Astrocyte (in vitro differentiated cells and primary cell): ENCODE measurements around the gene DUSP2. TPM values are rescaled to one million over a fixed set of nuclear protein-coding genes. Genes with fewer than 3 reads are reported as not detected.

Source experiments
- DNase-seq: peaks from one replicate; pipeline ENCODE4 v3.0.0-alpha.2; 2010; ENCODE audit warnings: low read depth
- FAIRE-seq: peaks from 2 replicates; lab custom pipeline; 2011; peaks lifted over from hg19 to GRCh38; lab: Jason Lieb, UNC
- H2AFZ ChIP-seq: 2 replicates; pipeline ENCODE4 v1.6.0; 2012; ENCODE audit warnings: low read depth, low read length, inconsistent platforms
- H3K27ac ChIP-seq: 2 replicates; pipeline ENCODE4 v1.5.1; 2011; ENCODE audit warnings: low read depth, low read length, inconsistent platforms
- H3K27me3 ChIP-seq: 2 replicates; pipeline ENCODE4 v1.6.0; 2011; ENCODE audit warnings: low read length, inconsistent platforms; ENCODE audit not compliant: insufficient read depth
- H3K36me3 ChIP-seq: 2 replicates; pipeline ENCODE4 v1.5.1; 2011; ENCODE audit warnings: low read length, inconsistent platforms; ENCODE audit not compliant: insufficient read depth
- H3K4me1 ChIP-seq: 2 replicates; pipeline ENCODE4 v1.5.1; 2011; ENCODE audit warnings: low read length, inconsistent platforms; ENCODE audit not compliant: insufficient read depth
- H3K4me2 ChIP-seq: 2 replicates; pipeline ENCODE4 v1.6.0; 2012; ENCODE audit warnings: low read length, inconsistent platforms
- H3K4me3 ChIP-seq: 2 replicates; pipeline ENCODE4 v1.5.1; 2011; ENCODE audit warnings: low read depth, mild to moderate bottlenecking, low read length, inconsistent platforms; ENCODE audit not compliant: insufficient read depth
- H3K79me2 ChIP-seq: 2 replicates; pipeline ENCODE4 v1.6.0; 2012; ENCODE audit warnings: mild to moderate bottlenecking, low read length, inconsistent platforms; ENCODE audit not compliant: insufficient read depth
- H3K9ac ChIP-seq: 2 replicates; pipeline ENCODE4 v1.6.0; 2012; ENCODE audit warnings: mild to moderate bottlenecking, low read length, inconsistent platforms
- H3K9me3 ChIP-seq: 2 replicates; pipeline ENCODE4 v1.5.1; 2012; ENCODE audit warnings: low read depth, mild to moderate bottlenecking, low read length, inconsistent platforms; ENCODE audit not compliant: insufficient read depth
- H4K20me1 ChIP-seq: 2 replicates; pipeline ENCODE4 v1.6.0; 2012; ENCODE audit warnings: low read length, inconsistent platforms; ENCODE audit not compliant: insufficient read depth
- H3K27ac Mint-ChIP-seq: one replicate; pipeline ENCODE4 v1.8.0; 2021; ENCODE audit warnings: mild to moderate bottlenecking, mixed read lengths; ENCODE audit not compliant: unreplicated experiment
- H3K27me3 Mint-ChIP-seq: one replicate; pipeline ENCODE4 v1.8.0; 2021; ENCODE audit warnings: low read depth, mixed read lengths; ENCODE audit not compliant: unreplicated experiment
- H3K36me3 Mint-ChIP-seq: one replicate; pipeline ENCODE4 v1.8.0; 2021; ENCODE audit warnings: low read depth, mixed read lengths; ENCODE audit not compliant: unreplicated experiment
- H3K4me1 Mint-ChIP-seq: one replicate; pipeline ENCODE4 v1.8.0; 2021; ENCODE audit warnings: low read depth, mixed read lengths; ENCODE audit not compliant: unreplicated experiment
- H3K4me3 Mint-ChIP-seq: one replicate; pipeline ENCODE4 v1.8.0; 2021; ENCODE audit warnings: mild to moderate bottlenecking, moderate library complexity, mixed read lengths; ENCODE audit not compliant: unreplicated experiment
- H3K9me3 Mint-ChIP-seq: one replicate; pipeline ENCODE4 v1.8.0; 2021; ENCODE audit warnings: mild to moderate bottlenecking, mixed read lengths; ENCODE audit not compliant: unreplicated experiment
- EZH2 ChIP-seq: IDR thresholded peaks from 2 replicates; pipeline ENCODE4 v1.6.1; 2012; ENCODE audit warnings: mild to moderate bottlenecking, low read length, inconsistent platforms; ENCODE audit not compliant: insufficient read depth
- total RNA-seq: library from RNA; stranded (reverse); gene quantifications from 2 replicates; pipeline ENCODE4 v1.2.1, GENCODE V29; 2021
- TF ChIP-seq, protein P1 (sequence below): IDR thresholded peaks from 2 replicates; pipeline ENCODE4 v1.5.1; 2011; ENCODE audit warnings: low read depth, mild to moderate bottlenecking, inconsistent platforms, low read length, moderate library complexity; ENCODE audit not compliant: insufficient read depth

DUSP2 gene
- total RNA-seq, 1 donor from 2014 or later: 0.95 TPM

GRCh38 chr2:96150791-96151594 lies 5.8 kb upstream of the DUSP2 start:
- no peak overlapping the region for H2AFZ ChIP-seq
- no peaks in the 10 kb centered on the region for H3K79me2 ChIP-seq
- H3K4me3 ChIP-seq: no peak overlapping the region
- no peak overlapping the region for H3K9ac ChIP-seq
- no peaks in the 10 kb centered on the region for H3K36me3 ChIP-seq
- no peak for FAIRE-seq
- H3K36me3 Mint-ChIP-seq: no peaks in the 10 kb centered on the region
- peaks cover 55% of the 10 kb centered on the region for H3K27me3 Mint-ChIP-seq
- no peak for DNase-seq
- H4K20me1 ChIP-seq: no peaks in the 10 kb centered on the region
- H3K9me3 Mint-ChIP-seq: no peaks in the 10 kb centered on the region
- no peaks in the 10 kb centered on the region for H3K9me3 ChIP-seq
- TF ChIP-seq, protein P1, sequence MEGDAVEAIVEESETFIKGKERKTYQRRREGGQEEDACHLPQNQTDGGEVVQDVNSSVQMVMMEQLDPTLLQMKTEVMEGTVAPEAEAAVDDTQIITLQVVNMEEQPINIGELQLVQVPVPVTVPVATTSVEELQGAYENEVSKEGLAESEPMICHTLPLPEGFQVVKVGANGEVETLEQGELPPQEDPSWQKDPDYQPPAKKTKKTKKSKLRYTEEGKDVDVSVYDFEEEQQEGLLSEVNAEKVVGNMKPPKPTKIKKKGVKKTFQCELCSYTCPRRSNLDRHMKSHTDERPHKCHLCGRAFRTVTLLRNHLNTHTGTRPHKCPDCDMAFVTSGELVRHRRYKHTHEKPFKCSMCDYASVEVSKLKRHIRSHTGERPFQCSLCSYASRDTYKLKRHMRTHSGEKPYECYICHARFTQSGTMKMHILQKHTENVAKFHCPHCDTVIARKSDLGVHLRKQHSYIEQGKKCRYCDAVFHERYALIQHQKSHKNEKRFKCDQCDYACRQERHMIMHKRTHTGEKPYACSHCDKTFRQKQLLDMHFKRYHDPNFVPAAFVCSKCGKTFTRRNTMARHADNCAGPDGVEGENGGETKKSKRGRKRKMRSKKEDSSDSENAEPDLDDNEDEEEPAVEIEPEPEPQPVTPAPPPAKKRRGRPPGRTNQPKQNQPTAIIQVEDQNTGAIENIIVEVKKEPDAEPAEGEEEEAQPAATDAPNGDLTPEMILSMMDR: no peak
- TF ChIP-seq EZH2: no peak
- peaks cover 4% of the 10 kb centered on the region for H3K4me1 Mint-ChIP-seq
- no peak overlapping the region for H3K4me2 ChIP-seq
- H3K27me3 ChIP-seq: no peaks in the 10 kb centered on the region
- H3K4me3 Mint-ChIP-seq: no peak overlapping the region
- no peak overlapping the region for H3K27ac ChIP-seq
- H3K4me1 ChIP-seq: peaks cover 28% of the 10 kb centered on the region
- no peak overlapping the region for H3K27ac Mint-ChIP-seq

GRCh38 chr2:96150007-96150640 lies 4.9 kb upstream of the DUSP2 start:
- peaks cover 46% of the 10 kb centered on the region for H3K27me3 Mint-ChIP-seq
- Histone ChIP-seq H3K4me2 (no peak overlapping the region), H4K20me1 (no peaks in the 10 kb centered on the region), H3K9ac (no peak overlapping the region), H2AFZ (no peak overlapping the region), H3K27me3 (no peaks in the 10 kb centered on the region), H3K79me2 (no peaks in the 10 kb centered on the region), H3K4me1 (peaks cover 34% of the 10 kb centered on the region), H3K4me3 (no peak overlapping the region), H3K27ac (no peak overlapping the region), H3K36me3 (no peaks in the 10 kb centered on the region), H3K9me3 (no peaks in the 10 kb centered on the region)
- H3K9me3 Mint-ChIP-seq: no peaks in the 10 kb centered on the region
- no peak for DNase-seq
- no peak for FAIRE-seq
- no peak overlapping the region for H3K27ac Mint-ChIP-seq
- peaks cover 4% of the 10 kb centered on the region for H3K4me1 Mint-ChIP-seq
- H3K4me3 Mint-ChIP-seq: no peak overlapping the region
- no peaks in the 10 kb centered on the region for H3K36me3 Mint-ChIP-seq
- TF ChIP-seq EZH2: no peak
- TF ChIP-seq, protein P1: no peak
